B cell (primary cell): Measurements from ENCODE around the gene DLG3. TPM values are rescaled to one million over a fixed set of nuclear protein-coding genes. Genes with fewer than 3 reads are reported as not detected.

ENCODE experiments used
- ATAC-seq: fragments of 200-7000 bp; cut with Tn5 transposase; one replicate; pipeline ENCODE4 v1.10.0; 2021; ENCODE audit warnings: low read depth, mild to moderate bottlenecking, moderate number of reproducible peaks, moderate library complexity
- CTCF ChIA-PET: fragments of 350-600 bp; sonication (Branson Sonifier 250); formaldehyde crosslinking; loops from one replicate; lab custom pipeline; 2021; ENCODE audit warnings: antibody characterized with exemption, inconsistent platforms; lab: Charles Lee
- POLR2A ChIA-PET: fragments of 350-600 bp; sonication (Branson Sonifier 250); formaldehyde crosslinking; loops from one replicate; lab custom pipeline; 2021; ENCODE audit warnings: antibody characterized with exemption; lab: Charles Lee
- DNase-seq: peaks from one replicate; pipeline ENCODE4 v3.0.0; 2013
- H2AFZ ChIP-seq: 2 replicates; pipeline ENCODE4 v1.6.1; 2012; ENCODE audit warnings: mild to moderate bottlenecking, low read depth, low read length; ENCODE audit not compliant: insufficient read depth, poor library complexity, severe bottlenecking
- H3K27ac ChIP-seq, 2 donors: 1 replicate in 1 of 2; 2 replicates in 1 of 2; pipeline ENCODE4 v1.5.1; 2012 to 2013; ENCODE audit warnings: low read length in 2 of 2, mild to moderate bottlenecking in 2 of 2, moderate library complexity in 1 of 2
- H3K27me3 ChIP-seq, 4 experiments: fragments of 200-600 bp in 1 of 4; sonication (generic) in 1 of 4; replicated peaks in 1 of 4; 1 replicate in 2 of 4; 2 replicates in 2 of 4; pipeline versions ENCODE4 v1.6.1 to v1.7.0; 2013 to 2016; ENCODE audit warnings: low read length in 3 of 4, mild to moderate bottlenecking in 2 of 4, mixed read lengths in 1 of 4, moderate library complexity in 1 of 4; ENCODE audit not compliant: insufficient read depth in 4 of 4, control insufficient read depth in 3 of 4; ENCODE audit errors: control extremely low read depth in 1 of 4
- H3K36me3 ChIP-seq, 2 experiments: replicated peaks in 1 of 2; 1 replicate in 1 of 2; 2 replicates in 1 of 2; pipeline versions ENCODE4 v1.6.1 to v1.7.1; 2013; ENCODE audit warnings: low read length in 1 of 2; ENCODE audit not compliant: insufficient read depth in 2 of 2, control insufficient read depth in 1 of 2; ENCODE audit errors: control extremely low read depth in 1 of 2, extremely low read depth in 1 of 2
- H3K4me1 ChIP-seq, 2 donors: fragments of 200-600 bp in 1 of 2; sonication (generic) in 1 of 2; 1 replicate in 1 of 2; 2 replicates in 1 of 2; pipeline versions ENCODE4 v1.5.1 to v1.6.1; 2013 to 2017; ENCODE audit warnings: low read length in 2 of 2; ENCODE audit not compliant: control insufficient read depth in 2 of 2, insufficient read depth in 2 of 2
- H3K4me2 ChIP-seq: replicated peaks from 2 replicates; pipeline ENCODE3; 2012; ENCODE audit warnings: mild to moderate bottlenecking, low read depth, low read length; ENCODE audit not compliant: poor library complexity, severe bottlenecking
- H3K4me3 ChIP-seq, 5 experiments: fragments of 200-600 bp in 1 of 5; sonication (generic) in 1 of 5; 1 replicate in 3 of 5; 2 replicates in 2 of 5; pipeline versions ENCODE4 v1.5.1 to v1.7.0; 2011 to 2016; ENCODE audit warnings: low read length in 4 of 5, mild to moderate bottlenecking in 4 of 5, low read depth in 2 of 5, control low read depth in 1 of 5, moderate library complexity in 1 of 5; ENCODE audit not compliant: insufficient read depth in 1 of 5; ENCODE audit errors: control extremely low read depth in 1 of 5, extremely low read depth in 1 of 5
- H3K79me2 ChIP-seq: fragments of 200-600 bp; sonication (generic); one replicate; pipeline ENCODE4 v1.6.0; 2016; ENCODE audit warnings: low read length; ENCODE audit not compliant: control insufficient read depth, insufficient read depth
- H3K9ac ChIP-seq: fragments of 200-600 bp; sonication (generic); 2 replicates; pipeline ENCODE4 v1.6.1; 2017; ENCODE audit warnings: mild to moderate bottlenecking, low read length, moderate library complexity
- H3K9me3 ChIP-seq, 3 donors: one replicate each; pipeline versions ENCODE4 v1.6.1 to v1.7.1; 2013; ENCODE audit warnings: low read length in 2 of 3; ENCODE audit not compliant: control insufficient read depth in 2 of 3, insufficient read depth in 1 of 3; ENCODE audit errors: control extremely low read depth in 1 of 3
- H4K20me1 ChIP-seq: 2 replicates; pipeline ENCODE4 v1.6.0; 2012; ENCODE audit warnings: mild to moderate bottlenecking, low read length; ENCODE audit not compliant: insufficient read depth, control insufficient read depth, poor library complexity, severe bottlenecking
- H3K27ac Mint-ChIP-seq: one replicate; pipeline ENCODE4 v1.8.0; 2021; ENCODE audit warnings: mixed read lengths
- H3K27me3 Mint-ChIP-seq: one replicate; pipeline ENCODE4 v1.8.0; 2021; ENCODE audit warnings: mixed read lengths
- H3K4me1 Mint-ChIP-seq: one replicate; pipeline ENCODE4 v1.8.0; 2021; ENCODE audit warnings: mixed read lengths
- H3K4me3 Mint-ChIP-seq: one replicate; pipeline ENCODE4 v1.8.0; 2021; ENCODE audit warnings: mixed read lengths
- H3K9me3 Mint-ChIP-seq: one replicate; pipeline ENCODE4 v1.8.0; 2022; ENCODE audit warnings: mixed read lengths; ENCODE audit not compliant: insufficient read depth
- CTCF ChIP-seq: fragments of 200-600 bp; IDR thresholded peaks from one replicate; pipeline ENCODE4 v1.8.0; 2022; ENCODE audit warnings: antibody characterized with exemption, mild to moderate bottlenecking
- EZH2 ChIP-seq: IDR thresholded peaks from 2 replicates; pipeline ENCODE4 v1.6.1; 2012; ENCODE audit warnings: borderline replicate concordance, low read depth, mild to moderate bottlenecking, moderate library complexity, low read length; ENCODE audit not compliant: insufficient read depth, poor library complexity, severe bottlenecking
- WGBS: methylation state at CpG from one replicate; pipeline ENCODE4 v1.1.5; 2013; ENCODE audit warnings: missing lambda C conversion rate; ENCODE audit not compliant: insufficient coverage; 5-methylcytosine and 5-hydroxymethylcytosine counted together
- intact Hi-C: fragments of 100-400 bp; cut with micrococcal nuclease; formaldehyde crosslinking; loops from one replicate; pipeline ENCODE4 v1.10.0; 2022
- polyA plus RNA-seq: library from polyadenylated mRNA; depleted of rRNA; stranded (reverse); fragments of >200 nt; gene quantifications from 2 replicates; pipeline ENCODE4 v1.2.3, GENCODE V29; 2012
- total RNA-seq, 2 donors: library from RNA; stranded (reverse); fragments of 120-200 nt in 1 of 2; gene quantifications; 1 replicate in 1 of 2; 2 replicates in 1 of 2; pipeline versions ENCODE4 v1.2.3 to v1.2.4, GENCODE V29; 2013 to 2022

Gene DLG3
- total and polyA plus RNA-seq, 2 donors (not counting 1 experiment from before 2014, with no cell fraction given) = 1.5 to 6.9 TPM

GRCh38 chrX:70426286-70427278 lies 18.1 kb upstream of the DLG3 start:
- WGBS = 96% methylated on average over 9 of the region's 15 CpGs
- intact Hi-C loops = no loop called here
- H2AFZ ChIP-seq = no peak overlapping the region

More at GRCh38 chrX:70426286-70427278, 18.1 kb upstream of the DLG3 start:
- no peak overlapping the region for H3K4me3 Mint-ChIP-seq
- Histone ChIP-seq H4K20me1 (no peaks in the 10 kb centered on the region), H3K4me2 (no peak overlapping the region), H3K4me1 (no peaks in the 10 kb centered on the region), H3K36me3 (no peaks in the 10 kb centered on the region), H3K9me3 (no peaks in the 10 kb centered on the region), H3K4me3 (no peak overlapping the region), H3K9ac (no peak overlapping the region), H3K27me3 (no peaks in the 10 kb centered on the region), H3K79me2 (no peaks in the 10 kb centered on the region), H3K27ac (no peak overlapping the region)
- ChIA-PET CTCF (interaction anchor here (1.1 kb wide), 1 partner anchor 17 kb away, joined by 3 read pairs; no protein-coding TSS in a partner anchor), POLR2A (no interaction called here)
- DNase-seq = no peak
- ATAC-seq = no peak
- H3K27me3 Mint-ChIP-seq = no peaks in the 10 kb centered on the region
- peaks cover 3% of the 10 kb centered on the region for H3K4me1 Mint-ChIP-seq
- no peaks in the 10 kb centered on the region for H3K9me3 Mint-ChIP-seq
- no peak overlapping the region for H3K27ac Mint-ChIP-seq
- no peak for TF ChIP-seq EZH2
- TF ChIP-seq CTCF = no peak
